ENCODE measurements around the gene OR1E2. TPM values are rescaled to one million over a fixed set of nuclear protein-coding genes. Genes with fewer than 3 reads are reported as not detected.
A peak's percentile ranks its signal among the peaks of the same experiment; 100 is the strongest.

Gene OR1E2
- total and polyA plus RNA-seq, 2 of the 13 experiments (the other 11 are each of a cell fraction or from before 2014, with no cell fraction given): not detected

- TF ChIP-seq PAX8 (CRISPR knock-in tag; IDR thresholded peaks at IDR 0.05; ENCODE audit: borderline replicate concordance) (no peak), ZSCAN30 (CRISPR knock-in tag; IDR thresholded peaks at IDR 0.05) (no peak), ZNF207 (IDR thresholded peaks at IDR 0.05; ENCODE audit: borderline replicate concordance) (no peak), NR1H2 (CRISPR knock-in tag; IDR thresholded peaks at IDR 0.05; ENCODE audit: borderline replicate concordance, low read depth) (no peak)
- TF ChIP-seq, protein P1, sequence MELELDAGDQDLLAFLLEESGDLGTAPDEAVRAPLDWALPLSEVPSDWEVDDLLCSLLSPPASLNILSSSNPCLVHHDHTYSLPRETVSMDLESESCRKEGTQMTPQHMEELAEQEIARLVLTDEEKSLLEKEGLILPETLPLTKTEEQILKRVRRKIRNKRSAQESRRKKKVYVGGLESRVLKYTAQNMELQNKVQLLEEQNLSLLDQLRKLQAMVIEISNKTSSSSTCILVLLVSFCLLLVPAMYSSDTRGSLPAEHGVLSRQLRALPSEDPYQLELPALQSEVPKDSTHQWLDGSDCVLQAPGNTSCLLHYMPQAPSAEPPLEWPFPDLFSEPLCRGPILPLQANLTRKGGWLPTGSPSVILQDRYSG (CRISPR knock-in tag; IDR thresholded peaks at IDR 0.05): no peak
These were observed 14.5 kb upstream of the OR1E2 start (continued) for GRCh38 chr17:3448059-3448665.

DNA sequence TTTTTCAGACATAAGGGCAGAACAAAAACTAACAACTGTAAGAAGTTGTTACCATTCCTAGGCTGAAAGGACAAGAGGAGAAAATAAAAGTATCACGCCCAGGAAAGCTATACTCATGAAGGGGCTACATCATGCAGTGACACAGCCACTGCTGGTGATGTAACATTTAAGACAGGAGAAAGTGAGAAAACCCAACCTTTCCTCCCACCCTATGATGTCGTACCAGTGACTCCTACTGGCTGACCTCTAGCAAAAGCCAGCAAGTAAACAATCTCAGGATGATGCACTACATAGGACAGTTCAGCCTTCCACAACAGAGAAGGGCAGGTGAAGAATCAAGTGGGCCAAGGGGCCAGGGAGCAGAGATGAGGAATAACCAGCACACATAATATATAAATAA lies 14.0 kb upstream of the OR1E2 start:
- in situ Hi-C loops (cut with HindIII; ENCODE audit: extremely low pct_ligation_motif_present, low pct_unique_long_range_greater_than_20kb) (no loop called here), intact Hi-C loops (cut with micrococcal nuclease; ENCODE audit: unreplicated experiment) (no loop called here)
- no peaks in the 10 kb centered on the region for H4K20me1 ChIP-seq (ENCODE audit: insufficient read depth, low read length)
- POLR2A ChIA-PET: no interaction called here
- no peaks in the 10 kb centered on the region for H3K36me3 ChIP-seq (replicated peaks in 1 of 2; ENCODE audit: control insufficient read depth in 1 of 2, insufficient read depth in 2 of 2, low read length in 2 of 2)
- FAIRE-seq (no peak), ATAC-seq (no peak), DNase-seq (ENCODE audit: low spot score) (peak; percentile 6)
- H3K4me2 ChIP-seq (ENCODE audit: low read depth, low read length): no peak overlapping the region
- no peaks in the 10 kb centered on the region for H3K27me3 ChIP-seq (ENCODE audit: control insufficient read depth in 1 of 2, insufficient read depth in 2 of 2, low read length in 2 of 2)
- H3K4me3 ChIP-seq (replicated peaks in 1 of 3; ENCODE audit: insufficient read depth in 1 of 3, low read depth in 2 of 3, low read length in 3 of 3): no peak overlapping the region
- 0% methylated on average over 2 of the region's 2 CpGs for WGBS (ENCODE audit: low lambda C conversion rate)
- no peaks in the 10 kb centered on the region for H3K4me1 ChIP-seq (ENCODE audit: insufficient read depth, low read length)
- no peak overlapping the region for H3K27ac ChIP-seq (ENCODE audit: extremely low read length, insufficient read depth, low read length)
- no peaks in the 10 kb centered on the region for H3K9me3 ChIP-seq (ENCODE audit: low read length)
- no TSS peak for BruUV-seq (replicated peaks)
- H3K9ac ChIP-seq (ENCODE audit: insufficient read depth, low read depth, low read length): no peak overlapping the region
- H3K79me2 ChIP-seq (ENCODE audit: insufficient read depth, low read length): no peaks in the 10 kb centered on the region
- CTCF ChIA-PET (ENCODE audit: low intra/inter-chr PET ratio, low total read pairs): no interaction called here
- TF ChIP-seq, protein P2, sequence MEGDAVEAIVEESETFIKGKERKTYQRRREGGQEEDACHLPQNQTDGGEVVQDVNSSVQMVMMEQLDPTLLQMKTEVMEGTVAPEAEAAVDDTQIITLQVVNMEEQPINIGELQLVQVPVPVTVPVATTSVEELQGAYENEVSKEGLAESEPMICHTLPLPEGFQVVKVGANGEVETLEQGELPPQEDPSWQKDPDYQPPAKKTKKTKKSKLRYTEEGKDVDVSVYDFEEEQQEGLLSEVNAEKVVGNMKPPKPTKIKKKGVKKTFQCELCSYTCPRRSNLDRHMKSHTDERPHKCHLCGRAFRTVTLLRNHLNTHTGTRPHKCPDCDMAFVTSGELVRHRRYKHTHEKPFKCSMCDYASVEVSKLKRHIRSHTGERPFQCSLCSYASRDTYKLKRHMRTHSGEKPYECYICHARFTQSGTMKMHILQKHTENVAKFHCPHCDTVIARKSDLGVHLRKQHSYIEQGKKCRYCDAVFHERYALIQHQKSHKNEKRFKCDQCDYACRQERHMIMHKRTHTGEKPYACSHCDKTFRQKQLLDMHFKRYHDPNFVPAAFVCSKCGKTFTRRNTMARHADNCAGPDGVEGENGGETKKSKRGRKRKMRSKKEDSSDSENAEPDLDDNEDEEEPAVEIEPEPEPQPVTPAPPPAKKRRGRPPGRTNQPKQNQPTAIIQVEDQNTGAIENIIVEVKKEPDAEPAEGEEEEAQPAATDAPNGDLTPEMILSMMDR (CRISPR knock-in tag; IDR thresholded peaks at IDR 0.05): peak; percentile 44
- TF ChIP-seq STAG1 (CRISPR knock-in tag; IDR thresholded peaks at IDR 0.05) (peak; percentile 45), ZBTB8A (CRISPR knock-in tag; IDR thresholded peaks at IDR 0.05; ENCODE audit: borderline replicate concordance, low read depth) (no peak)
- no peak overlapping the region for H2AFZ ChIP-seq (ENCODE audit: low read length)
